Duodenal mucosa (tissue), 2 donors: Measurements from ENCODE around the gene IPCEF1.

ENCODE experiments used
- H3K27ac ChIP-seq: one replicate; pipeline ENCODE4 v1.7.0; 2013; ENCODE audit warnings: low read depth, low read length
- H3K27me3 ChIP-seq, 2 donors: one replicate each; pipeline ENCODE4 v1.7.0; 2013; ENCODE audit warnings: low read length in 2 of 2, control low read depth in 1 of 2; ENCODE audit not compliant: insufficient read depth in 2 of 2, control insufficient read depth in 1 of 2
- H3K36me3 ChIP-seq, 2 donors: one replicate each; pipeline ENCODE4 v1.7.0; 2013; ENCODE audit warnings: low read length in 2 of 2, control low read depth in 1 of 2; ENCODE audit not compliant: insufficient read depth in 2 of 2, control insufficient read depth in 1 of 2
- H3K4me1 ChIP-seq, 2 donors: one replicate each; pipeline ENCODE4 v1.7.0; 2013; ENCODE audit warnings: low read length in 2 of 2, control low read depth in 1 of 2; ENCODE audit not compliant: insufficient read depth in 2 of 2, control insufficient read depth in 1 of 2
- H3K4me3 ChIP-seq, 2 donors: one replicate each; pipeline ENCODE4 v1.7.0; 2013; ENCODE audit warnings: low read length in 2 of 2, low read depth in 1 of 2
- H3K9ac ChIP-seq, 2 donors: one replicate each; pipeline ENCODE4 v1.7.0; 2013; ENCODE audit warnings: low read length in 2 of 2, low read depth in 1 of 2
- H3K9me3 ChIP-seq, 2 donors: one replicate each; pipeline ENCODE4 v1.7.0; 2013; ENCODE audit warnings: low read length in 2 of 2, control low read depth in 1 of 2; ENCODE audit not compliant: control insufficient read depth in 1 of 2

IPCEF1 gene

DNA sequence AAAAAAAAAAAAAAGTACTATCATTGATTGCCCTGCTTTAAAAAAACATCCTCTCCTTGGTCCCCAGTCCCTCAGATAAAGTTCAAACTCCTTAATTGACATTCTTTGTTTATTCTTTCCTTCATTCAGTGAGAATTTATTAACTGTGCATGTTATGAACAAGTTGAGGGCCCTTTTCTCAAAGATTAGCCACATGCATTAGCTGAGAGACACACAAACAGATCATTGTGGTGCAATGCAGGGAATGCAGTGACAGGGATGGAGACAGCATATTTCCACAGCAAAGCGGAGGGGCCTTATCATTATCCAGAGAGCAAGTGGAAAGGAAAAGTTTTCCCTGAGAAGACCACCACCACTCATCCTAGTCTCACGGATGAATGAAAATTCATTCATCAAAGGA, 21.9 kb upstream of the IPCEF1 start:
- no peak overlapping the region for H3K9ac ChIP-seq
- H3K36me3 ChIP-seq, result no peaks in the 10 kb centered on the region

GRCh38 chr6:154377726-154378125, 21.1 kb upstream of the IPCEF1 start:
- no peaks in the 10 kb centered on the region for H3K9me3 ChIP-seq
- H3K9ac ChIP-seq, result no peak overlapping the region
- no peak overlapping the region for H3K27ac ChIP-seq
- no peaks in the 10 kb centered on the region for H3K27me3 ChIP-seq
- no peak overlapping the region for H3K4me3 ChIP-seq
- no peaks in the 10 kb centered on the region for H3K36me3 ChIP-seq
- H3K4me1 ChIP-seq, result peaks cover 0 to 5% of the 10 kb centered on the region in 2 donors

More for the DNA sequence above, 21.9 kb upstream of the IPCEF1 start:
- Histone ChIP-seq H3K4me3 (no peak overlapping the region), H3K9me3 (peaks cover 0 to 5% of the 10 kb centered on the region in 2 donors), H3K27me3 (no peaks in the 10 kb centered on the region), H3K27ac (no peak overlapping the region), H3K4me1 (peaks cover 0 to 5% of the 10 kb centered on the region in 2 donors)

- Histone ChIP-seq H3K4me3 (no peak overlapping the region), H3K27me3 (no peaks in the 10 kb centered on the region), H3K4me1 (no peaks in the 10 kb centered on the region), H3K36me3 (no peaks in the 10 kb centered on the region), H3K9ac (no peak overlapping the region), H3K27ac (no peak overlapping the region), H3K9me3 (no peaks in the 10 kb centered on the region)
Measured at GRCh38 chr6:154373971-154374370, 17.4 kb upstream of the IPCEF1 start.

- Histone ChIP-seq H3K9me3 (no peaks in the 10 kb centered on the region), H3K4me1 (no peaks in the 10 kb centered on the region), H3K36me3 (no peaks in the 10 kb centered on the region), H3K9ac (no peak overlapping the region), H3K4me3 (no peak overlapping the region), H3K27me3 (no peaks in the 10 kb centered on the region), H3K27ac (no peak overlapping the region)
Measured at GRCh38 chr6:154371281-154371680, 14.7 kb upstream of the IPCEF1 start.

GRCh38 chr6:154370545-154370944, 13.9 kb upstream of the IPCEF1 start:
- H3K9ac ChIP-seq, result no peak overlapping the region
- H3K9me3 ChIP-seq, result no peaks in the 10 kb centered on the region
- no peaks in the 10 kb centered on the region for H3K27me3 ChIP-seq
- H3K36me3 ChIP-seq, result no peaks in the 10 kb centered on the region
- no peak overlapping the region for H3K27ac ChIP-seq
- H3K4me1 ChIP-seq, result no peaks in the 10 kb centered on the region
- H3K4me3 ChIP-seq, result no peak overlapping the region

DNA sequence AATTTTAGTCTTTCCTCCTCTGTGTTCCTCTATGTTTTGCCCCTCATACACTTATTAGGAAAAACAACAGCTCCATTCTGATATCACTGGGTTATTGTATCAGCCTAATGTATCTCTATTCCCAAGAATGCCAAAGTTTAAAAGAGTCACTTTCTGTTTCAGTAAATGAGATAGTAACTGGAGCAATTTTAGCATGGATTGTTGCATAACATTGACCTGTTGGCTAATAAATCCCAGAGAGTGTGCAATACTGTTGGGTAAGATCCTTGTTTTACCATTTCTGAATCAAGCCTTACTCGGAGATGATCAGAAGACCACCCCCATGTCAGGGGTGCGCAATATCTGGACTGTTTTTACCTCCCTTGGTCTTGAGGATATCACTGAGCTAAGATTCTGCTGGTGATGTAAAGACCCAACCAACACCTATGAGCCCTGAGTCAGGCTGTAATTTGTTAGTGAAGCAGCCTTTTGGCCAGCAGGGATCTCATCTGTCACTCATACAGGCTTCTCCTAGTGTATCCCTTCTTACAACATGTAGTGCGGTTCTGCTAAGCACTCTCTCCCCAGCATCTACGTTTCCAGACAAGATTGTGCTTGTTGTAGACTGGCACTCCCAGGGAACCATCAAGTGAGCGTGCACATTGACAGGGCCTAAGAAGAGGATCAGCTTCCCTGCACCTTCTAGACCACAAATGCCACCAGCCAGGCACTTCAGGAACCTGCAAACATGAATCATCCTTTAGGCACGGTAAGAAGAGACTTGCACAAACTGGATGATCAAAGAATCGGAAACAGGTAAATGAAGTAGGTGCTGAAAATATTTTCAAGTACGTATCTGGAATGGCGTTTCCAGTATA, 11.5 kb upstream of the IPCEF1 start:
- no peak overlapping the region for H3K4me3 ChIP-seq
- no peaks in the 10 kb centered on the region for H3K36me3 ChIP-seq
- H3K4me1 ChIP-seq, result no peaks in the 10 kb centered on the region
- no peaks in the 10 kb centered on the region for H3K27me3 ChIP-seq
- no peak overlapping the region for H3K9ac ChIP-seq
- H3K9me3 ChIP-seq, result no peaks in the 10 kb centered on the region
- H3K27ac ChIP-seq, result no peak overlapping the region

- no peak overlapping the region for H3K9ac ChIP-seq
- no peak overlapping the region for H3K27ac ChIP-seq
- no peaks in the 10 kb centered on the region for H3K4me1 ChIP-seq
- no peaks in the 10 kb centered on the region for H3K36me3 ChIP-seq
- H3K27me3 ChIP-seq, result no peaks in the 10 kb centered on the region
- no peak overlapping the region for H3K4me3 ChIP-seq
- no peaks in the 10 kb centered on the region for H3K9me3 ChIP-seq
Measured at GRCh38 chr6:154367336-154367735, 10.7 kb upstream of the IPCEF1 start.

GRCh38 chr6:154363821-154364220, 7.2 kb upstream of the IPCEF1 start:
- no peak overlapping the region for H3K9ac ChIP-seq

GRCh38 chr6:154361476-154361875, 4.9 kb upstream of the IPCEF1 start:
- H3K27me3 ChIP-seq, result no peaks in the 10 kb centered on the region
- H3K27ac ChIP-seq, result no peak overlapping the region
- no peak overlapping the region for H3K9ac ChIP-seq
- H3K36me3 ChIP-seq, result no peaks in the 10 kb centered on the region
- H3K9me3 ChIP-seq, result no peaks in the 10 kb centered on the region
- no peak overlapping the region for H3K4me3 ChIP-seq
- H3K4me1 ChIP-seq, result peaks cover 0 to 4% of the 10 kb centered on the region in 2 donors

More at GRCh38 chr6:154363821-154364220, 7.2 kb upstream of the IPCEF1 start:
- Histone ChIP-seq H3K4me3 (no peak overlapping the region), H3K4me1 (peaks cover 0 to 4% of the 10 kb centered on the region in 2 donors), H3K36me3 (no peaks in the 10 kb centered on the region), H3K27ac (no peak overlapping the region), H3K9me3 (no peaks in the 10 kb centered on the region), H3K27me3 (no peaks in the 10 kb centered on the region)

DNA sequence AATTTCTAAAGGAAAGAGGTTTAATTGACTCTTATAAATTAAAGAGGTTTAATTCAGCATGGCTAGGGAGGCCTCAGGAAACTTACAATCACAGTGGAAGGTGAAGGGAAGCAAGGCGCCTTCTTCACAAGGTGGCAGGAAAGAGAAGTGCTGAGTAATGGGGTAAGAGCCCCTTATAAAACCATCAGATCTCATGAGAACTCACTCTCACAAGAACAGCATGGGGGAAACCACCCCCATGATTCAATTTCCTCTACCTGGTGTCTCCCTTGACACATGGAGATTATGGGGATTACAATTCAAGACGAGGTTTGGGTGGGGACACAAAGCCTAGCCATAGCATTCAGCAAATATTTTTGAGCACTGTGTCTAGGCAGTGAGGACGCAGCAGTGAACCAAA, 3.9 kb upstream of the IPCEF1 start:
- H3K36me3 ChIP-seq, result no peaks in the 10 kb centered on the region
- H3K4me3 ChIP-seq, result no peak overlapping the region
- H3K9me3 ChIP-seq, result no peaks in the 10 kb centered on the region
- H3K27ac ChIP-seq, result no peak overlapping the region
- H3K4me1 ChIP-seq, result peaks cover 0 to 4% of the 10 kb centered on the region in 2 donors
- no peaks in the 10 kb centered on the region for H3K27me3 ChIP-seq
- no peak overlapping the region for H3K9ac ChIP-seq
